ENCODE data around the gene ABCC10.
"Not testable (repeated sequence)": the region's sequence is repeated elsewhere in the genome, so short reads cannot be mapped to it uniquely, and the experiment has no call there.

ABCC10 gene

GRCh38 chr6:43427406-43428111 is at the start of gene ABCC10:
ABCC10 (plus strand) TSS chr6:43427541; CDS start chr6:43427979, 438 bp downstream.
- DNase-seq, result peak; percentile 99

GRCh38 chr6:43377710-43378229 is 49.6 kb upstream of the ABCC10 start:
- no peak for DNase-seq

GRCh38 chr6:43378631-43379030 is 48.7 kb upstream of the ABCC10 start:
- no peak for DNase-seq

- not testable (repeated sequence) for DNase-seq
Observed at GRCh38 chr6:43380858-43381257, 46.5 kb upstream of the ABCC10 start.

GRCh38 chr6:43383021-43383667 is 44.2 kb upstream of the ABCC10 start:
- no peak for DNase-seq

GRCh38 chr6:43386492-43386891 is 40.8 kb upstream of the ABCC10 start:
- peak; percentile 55 for DNase-seq

- DNase-seq, result peak; percentile 57
Observed at GRCh38 chr6:43389730-43390295, 37.5 kb upstream of the ABCC10 start.

GRCh38 chr6:43390753-43391439 is 36.4 kb upstream of the ABCC10 start:
- peak; percentile 93 for DNase-seq

GRCh38 chr6:43391440-43392031 is 35.8 kb upstream of the ABCC10 start:
- peak; percentile 94 for DNase-seq

- DNase-seq, result peak; percentile 90
Observed at GRCh38 chr6:43393133-43393532, 34.2 kb upstream of the ABCC10 start.

GRCh38 chr6:43393602-43394001 is 33.7 kb upstream of the ABCC10 start:
- DNase-seq, result peak; percentile 81

- DNase-seq, result no peak
Observed at GRCh38 chr6:43394982-43395381, 32.4 kb upstream of the ABCC10 start.

- no peak for DNase-seq
Observed at GRCh38 chr6:43395776-43396175, 31.6 kb upstream of the ABCC10 start.

- peak; percentile 23 for DNase-seq
Observed at GRCh38 chr6:43396408-43397149, 30.8 kb upstream of the ABCC10 start.

- peak; percentile 81 for DNase-seq
Observed at GRCh38 chr6:43399932-43400487, 27.3 kb upstream of the ABCC10 start.

GRCh38 chr6:43401730-43402129 is 25.6 kb upstream of the ABCC10 start:
- DNase-seq, result no peak

GRCh38 chr6:43402820-43403219 is 24.5 kb upstream of the ABCC10 start:
- DNase-seq, result no peak

- DNase-seq, result no peak
Observed at GRCh38 chr6:43405354-43405753, 22.0 kb upstream of the ABCC10 start.

GRCh38 chr6:43407296-43407695 is 20.0 kb upstream of the ABCC10 start:
- DNase-seq, result no peak

- no peak for DNase-seq
Observed at GRCh38 chr6:43408259-43408658, 19.1 kb upstream of the ABCC10 start.

GRCh38 chr6:43410776-43411175 is 16.6 kb upstream of the ABCC10 start:
- not testable (repeated sequence) for DNase-seq

- DNase-seq, result no peak
Observed at GRCh38 chr6:43412541-43412940, 14.8 kb upstream of the ABCC10 start.
